ENCODE results near the gene FGF18. TPM values are rescaled to one million over a fixed set of nuclear protein-coding genes. Genes with fewer than 3 reads are reported as not detected.

Gene FGF18
- total and polyA plus RNA-seq, 11 donors = 3.4 to 63.0 (median 16.4) TPM

DNA sequence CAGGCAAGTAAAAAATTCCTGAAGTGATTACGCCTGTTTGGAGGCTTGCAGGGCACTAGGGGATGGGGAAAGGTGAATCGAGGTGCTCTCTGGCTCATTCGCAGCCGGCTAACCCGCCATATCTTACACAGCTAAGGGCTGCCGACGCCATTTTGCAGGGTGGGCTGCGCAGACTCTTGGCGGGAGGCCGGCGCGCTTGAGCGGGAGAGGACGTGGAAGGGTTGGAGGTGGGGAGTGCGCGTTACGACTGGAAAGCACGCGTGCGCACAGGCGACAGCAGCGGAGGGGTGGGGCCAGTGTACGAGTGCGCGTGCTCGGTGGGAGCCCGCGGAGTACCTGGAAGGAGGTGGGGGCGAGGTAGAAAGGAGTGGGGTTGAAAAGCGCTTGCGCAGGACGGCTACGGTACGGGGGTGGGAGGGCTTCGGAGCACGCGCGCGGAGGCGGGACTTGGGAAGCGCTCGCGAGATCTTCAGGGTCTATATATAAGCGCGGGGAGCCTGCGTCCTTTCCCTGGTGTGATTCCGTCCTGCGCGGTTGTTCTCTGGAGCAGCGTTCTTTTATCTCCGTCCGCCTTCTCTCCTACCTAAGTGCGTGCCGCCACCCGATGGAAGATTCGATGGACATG, 32.0 kb upstream of the FGF18 start, which contains the start of gene NPM1:
NPM1 (plus strand) TSS at position 505 of the 625 bp plus-strand sequence; CDS start at position 605, 100 bp downstream.
- intact Hi-C loops (cut with DNase I) = no loop called here
- WGBS, 4 donors = 0 to 1% (median 0%) methylated on average over 56 of the region's 56 CpGs
- Histone ChIP-seq H3K36me3 (peaks cover 0 to 26% (median 16%) of the 10 kb centered on the region in 9 donors), H3K4me1 (peaks cover 4 to 45% (median 29%) of the 10 kb centered on the region in 12 donors), H3K9me3 (no peaks in the 10 kb centered on the region), H3K27ac (peak within 1 kb of the TSS; percentile 82 to 95 (median 91)), H3K27me3 (no peaks in the 10 kb centered on the region), H3K4me3 (peak within 1 kb of the TSS; percentile 67 to 99 (median 84))
- DNase-seq (peak; percentile 97 to 99 (median 97)), ATAC-seq (peak; percentile 96 to 98 (median 98))
- TF ChIP-seq, protein P1, sequence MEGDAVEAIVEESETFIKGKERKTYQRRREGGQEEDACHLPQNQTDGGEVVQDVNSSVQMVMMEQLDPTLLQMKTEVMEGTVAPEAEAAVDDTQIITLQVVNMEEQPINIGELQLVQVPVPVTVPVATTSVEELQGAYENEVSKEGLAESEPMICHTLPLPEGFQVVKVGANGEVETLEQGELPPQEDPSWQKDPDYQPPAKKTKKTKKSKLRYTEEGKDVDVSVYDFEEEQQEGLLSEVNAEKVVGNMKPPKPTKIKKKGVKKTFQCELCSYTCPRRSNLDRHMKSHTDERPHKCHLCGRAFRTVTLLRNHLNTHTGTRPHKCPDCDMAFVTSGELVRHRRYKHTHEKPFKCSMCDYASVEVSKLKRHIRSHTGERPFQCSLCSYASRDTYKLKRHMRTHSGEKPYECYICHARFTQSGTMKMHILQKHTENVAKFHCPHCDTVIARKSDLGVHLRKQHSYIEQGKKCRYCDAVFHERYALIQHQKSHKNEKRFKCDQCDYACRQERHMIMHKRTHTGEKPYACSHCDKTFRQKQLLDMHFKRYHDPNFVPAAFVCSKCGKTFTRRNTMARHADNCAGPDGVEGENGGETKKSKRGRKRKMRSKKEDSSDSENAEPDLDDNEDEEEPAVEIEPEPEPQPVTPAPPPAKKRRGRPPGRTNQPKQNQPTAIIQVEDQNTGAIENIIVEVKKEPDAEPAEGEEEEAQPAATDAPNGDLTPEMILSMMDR (IDR thresholded peaks at IDR 0.05) = no peak
- peak; percentile 45 to 87 for TF ChIP-seq POLR2A (IDR thresholded peaks at IDR 0.05)

DNA sequence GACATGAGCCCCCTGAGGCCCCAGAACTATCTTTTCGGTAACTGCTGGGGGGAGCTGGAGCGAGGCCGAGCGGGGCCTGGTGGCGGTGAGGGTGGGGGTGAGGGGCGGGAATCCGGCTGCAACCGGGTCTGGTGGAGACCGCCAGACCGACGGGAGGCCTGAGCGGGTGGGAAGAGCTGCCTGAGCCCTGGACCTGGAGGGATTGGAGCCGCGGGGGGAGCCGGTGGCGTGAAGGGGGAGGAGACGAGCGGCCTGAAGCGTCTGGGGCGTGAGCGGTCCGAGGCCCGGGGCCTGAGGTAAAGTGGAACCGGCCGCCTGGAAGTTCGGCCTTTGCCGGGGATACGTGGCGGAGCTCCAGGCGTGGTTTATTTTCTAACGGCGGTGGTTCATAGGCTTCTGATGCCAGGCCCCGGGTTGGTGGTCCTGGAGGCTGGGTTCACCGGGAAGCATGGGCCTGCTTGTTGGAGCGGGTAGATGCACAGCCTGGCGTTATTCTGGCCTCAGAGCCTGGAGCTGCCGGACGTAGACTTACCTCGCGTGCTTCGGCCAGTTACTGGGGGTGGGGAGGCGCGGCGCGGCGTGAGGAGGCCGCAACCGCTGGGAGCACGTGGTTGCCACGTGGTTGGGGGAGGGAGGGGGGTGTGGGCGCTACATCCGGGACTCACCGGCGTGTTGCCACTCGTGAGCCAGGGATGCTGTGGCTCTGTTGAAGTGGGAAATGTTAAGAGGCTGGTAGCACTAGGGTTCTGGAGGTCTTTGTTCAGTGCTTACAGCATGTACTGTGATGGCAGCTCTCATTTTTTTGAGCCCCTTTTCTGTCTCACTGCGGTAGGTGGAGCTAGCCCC, 31.3 kb upstream of the FGF18 start:
- Histone ChIP-seq H3K4me3 (peak overlapping the region; percentile 67 to 99 (median 84)), H3K4me1 (peaks cover 4 to 45% (median 29%) of the 10 kb centered on the region in 12 donors), H3K27me3 (no peaks in the 10 kb centered on the region), H3K27ac (peak overlapping the region; percentile 73 to 95 (median 88)), H3K9me3 (no peaks in the 10 kb centered on the region), H3K36me3 (peaks cover 0 to 33% (median 23%) of the 10 kb centered on the region in 9 donors)
- TF ChIP-seq POLR2A (IDR thresholded peaks at IDR 0.05) = no peak
- TF ChIP-seq, protein P1 (IDR thresholded peaks at IDR 0.05) = no peak
- intact Hi-C loops (cut with DNase I) = no loop called here
- ATAC-seq = peak; percentile 15 to 62 (median 48)
- 0 to 2% (median 1%) methylated on average over 44 to 56 of the region's 56 CpGs for whole genome bisulfite sequencing, 4 donors
- DNase-seq = peak; percentile 71 to 83 (median 75)

DNA sequence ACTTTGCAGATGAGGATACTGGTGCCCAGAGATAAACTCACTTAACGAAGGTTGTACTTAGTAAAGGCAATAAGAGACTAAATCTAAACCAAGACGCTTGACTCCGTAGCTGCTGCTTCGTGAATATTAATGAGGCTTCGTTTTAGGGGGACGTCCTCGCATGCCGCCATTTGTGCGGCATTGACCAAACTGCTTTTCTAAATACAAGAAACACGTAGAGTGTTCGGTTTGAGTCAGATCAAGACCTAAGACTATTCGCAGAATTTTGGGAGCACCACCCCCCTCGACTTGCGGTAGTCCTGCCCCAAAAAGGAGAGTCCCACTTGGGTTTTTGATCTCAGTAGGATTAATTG, 30.7 kb upstream of the FGF18 start:
- 5 to 15% (median 10%) methylated on average over 14 of the region's 14 CpGs for WGBS, 4 donors
- peaks cover 0 to 39% (median 29%) of the 10 kb centered on the region in 9 donors for H3K36me3 ChIP-seq

DNA sequence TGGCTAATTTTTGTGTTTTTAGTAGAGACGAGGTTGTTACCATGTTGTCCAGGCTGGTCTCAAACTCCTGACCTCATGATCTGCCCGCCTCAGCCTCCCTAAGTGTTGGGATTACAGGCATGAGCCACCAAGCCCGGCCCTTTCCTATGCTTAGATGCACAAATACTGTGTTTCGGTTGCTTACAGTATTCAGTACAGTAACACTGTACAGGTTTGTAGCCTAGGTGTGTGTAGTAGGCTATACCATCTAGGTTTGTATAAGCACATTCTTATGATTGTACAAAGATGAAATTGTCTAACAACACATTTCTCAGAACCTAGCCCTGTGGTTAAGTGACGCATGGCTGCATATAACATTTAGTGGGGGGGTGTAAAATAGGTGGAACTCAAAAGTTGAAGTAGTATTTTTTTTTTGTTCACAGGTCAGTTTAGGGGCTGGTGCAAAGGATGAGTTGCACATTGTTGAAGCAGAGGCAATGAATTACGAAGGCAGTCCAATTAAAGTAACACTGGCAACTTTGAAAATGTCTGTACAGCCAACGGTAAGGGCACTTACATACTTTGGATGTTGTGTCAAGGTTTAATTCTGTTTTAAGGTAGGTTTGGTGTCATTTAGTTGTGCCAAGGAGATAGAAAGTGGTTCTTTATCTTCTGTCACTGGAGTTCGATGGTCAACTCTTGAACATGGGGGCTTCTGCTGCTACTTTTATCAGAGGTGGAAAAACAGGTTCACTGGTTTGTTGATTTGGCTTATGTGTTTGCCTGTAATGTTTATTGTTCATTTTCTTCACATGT, 28.4 kb upstream of the FGF18 start:
- DNase-seq = no peak
- Histone ChIP-seq H3K27ac (peak overlapping the region in 6 of 12 donors; percentile 2 to 39 (median 10)), H3K4me3 (peak overlapping the region in 2 of 12 donors; percentile 6 to 8), H3K36me3 (peaks cover 0 to 62% (median 52%) of the 10 kb centered on the region in 9 donors), H3K27me3 (no peaks in the 10 kb centered on the region), H3K9me3 (no peaks in the 10 kb centered on the region), H3K4me1 (peaks cover 4 to 46% (median 29%) of the 10 kb centered on the region in 12 donors)
- ATAC-seq = no peak
- intact Hi-C loops (cut with DNase I) = no loop called here
- TF ChIP-seq, protein P1 (IDR thresholded peaks at IDR 0.05) = no peak
- TF ChIP-seq POLR2A (IDR thresholded peaks at IDR 0.05) = no peak
- WGBS, 4 donors = 60 to 65% (median 61%) methylated on average over 8 of the region's 8 CpGs

More for the DNA sequence above, 30.7 kb upstream of the FGF18 start:
- Histone ChIP-seq H3K4me3 (peak overlapping the region; percentile 67 to 99 (median 84)), H3K4me1 (peaks cover 4 to 45% (median 29%) of the 10 kb centered on the region in 12 donors), H3K9me3 (no peaks in the 10 kb centered on the region), H3K27me3 (no peaks in the 10 kb centered on the region), H3K27ac (peak overlapping the region in 4 of 12 donors; percentile 90 to 95 (median 94))
- intact Hi-C loops (cut with DNase I) = no loop called here
- DNase-seq (no peak), ATAC-seq (no peak)
- TF ChIP-seq POLR2A (IDR thresholded peaks at IDR 0.05) = no peak

Measured in heart left ventricle (tissue), 16 donors.